HG03457 (cell line): ENCODE data around the gene TRANK1.

Source experiments
- ATAC-seq: cut with Tn5 transposase; IDR thresholded peaks from one replicate; pipeline ENCODE4 v1.9.1; 2021; ENCODE audit warnings: moderate number of reproducible peaks; ENCODE audit not compliant: unreplicated experiment

The TRANK1 gene

DNA sequence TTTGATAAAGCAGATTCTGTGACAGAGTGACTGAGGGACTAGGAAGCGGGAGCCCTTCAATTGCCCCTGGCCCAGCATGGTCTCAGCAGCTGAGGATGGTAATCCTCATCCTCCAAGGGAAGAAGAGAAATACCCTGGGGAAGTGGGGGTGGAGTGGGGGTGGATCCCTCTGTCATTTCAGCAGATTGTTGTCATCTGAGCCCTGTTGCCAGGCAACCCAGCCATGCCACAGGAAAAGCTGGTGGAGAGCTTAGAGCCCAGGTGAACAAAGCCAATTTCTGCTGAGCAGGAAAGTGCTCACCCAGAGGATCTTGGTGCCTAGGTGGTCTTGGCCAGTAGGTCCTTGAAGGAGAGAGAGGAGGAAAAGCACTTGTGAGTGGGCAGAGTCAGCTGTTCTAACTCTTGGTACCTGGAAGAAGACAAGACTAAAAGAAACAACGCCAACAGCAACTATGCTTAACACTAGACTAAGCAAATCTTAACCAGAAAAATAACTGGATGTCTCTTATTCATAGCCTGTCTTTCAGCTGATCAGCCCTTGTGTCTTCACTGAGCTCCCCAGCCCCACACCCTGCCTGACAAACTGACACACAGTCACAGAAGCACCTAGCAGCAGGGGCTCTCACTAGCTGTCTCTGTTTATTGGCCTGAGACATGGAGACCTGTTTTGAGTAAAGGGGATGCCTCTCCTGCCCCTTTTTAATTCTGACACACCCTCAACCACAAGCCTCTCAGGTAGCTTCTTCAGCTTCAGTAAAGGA, 140.4 kb downstream of the TRANK1 start:
- ATAC-seq, result no peak

DNA sequence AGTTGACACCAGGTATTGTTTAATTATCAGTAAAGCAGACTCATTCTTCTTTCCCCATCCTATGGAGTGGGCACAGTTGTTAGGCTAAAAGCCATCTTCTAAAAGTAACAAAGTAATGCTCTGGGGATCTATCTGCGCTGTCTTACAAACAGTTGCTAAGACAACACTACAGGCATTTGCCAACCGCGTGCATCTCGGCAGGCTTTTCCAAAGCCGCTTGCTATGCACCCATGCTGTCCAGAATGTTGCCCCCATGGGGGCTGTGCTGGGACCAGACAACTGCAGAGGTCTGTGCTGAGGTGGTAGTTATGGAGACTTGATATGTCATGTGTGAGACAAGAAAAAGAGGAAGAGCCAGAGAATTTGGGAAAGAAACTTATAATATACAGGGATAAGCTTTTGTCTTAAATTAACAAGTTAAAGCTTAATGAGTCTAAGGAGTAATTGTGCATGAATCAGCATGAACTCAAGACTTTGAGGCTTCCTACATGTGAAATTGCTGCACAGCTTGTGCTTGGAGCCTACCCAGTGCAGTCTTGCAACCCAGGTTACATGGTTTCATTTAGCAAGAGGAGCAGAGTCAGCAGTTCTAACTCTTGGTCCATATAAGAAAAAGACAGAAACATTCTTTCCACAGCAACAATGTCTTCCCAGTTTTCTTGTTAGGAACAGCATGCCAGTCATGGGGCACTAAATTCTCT, 141.6 kb downstream of the TRANK1 start:
- ATAC-seq, result no peak

DNA sequence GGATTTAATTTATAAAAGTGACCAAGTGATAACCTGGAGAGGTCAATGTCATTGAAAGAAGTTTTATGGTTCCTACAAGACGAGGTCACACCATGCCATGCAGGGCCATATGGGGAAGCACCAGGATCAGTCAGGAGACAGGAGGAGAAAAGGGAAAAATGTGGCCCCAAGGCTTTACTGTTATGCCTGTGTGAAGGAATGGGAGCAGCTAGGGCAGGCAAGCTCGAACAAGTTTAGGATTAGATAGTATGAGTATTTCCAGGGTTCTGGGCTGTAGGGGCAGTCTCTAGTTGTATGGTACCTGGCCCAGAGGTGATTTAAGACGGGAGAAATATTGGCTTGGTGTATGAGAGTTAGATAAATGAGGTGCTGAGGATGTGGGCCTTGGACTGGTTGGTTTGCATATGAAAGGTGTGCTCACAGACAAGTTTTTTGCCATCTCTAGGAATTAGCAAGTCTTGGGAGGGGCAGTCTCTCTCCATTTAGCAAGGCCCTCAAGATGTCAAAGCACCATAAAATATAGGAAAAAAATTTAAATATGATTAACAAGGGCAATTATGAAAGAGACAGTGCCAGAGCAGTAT, 144.2 kb downstream of the TRANK1 start:
- no peak for ATAC-seq

DNA sequence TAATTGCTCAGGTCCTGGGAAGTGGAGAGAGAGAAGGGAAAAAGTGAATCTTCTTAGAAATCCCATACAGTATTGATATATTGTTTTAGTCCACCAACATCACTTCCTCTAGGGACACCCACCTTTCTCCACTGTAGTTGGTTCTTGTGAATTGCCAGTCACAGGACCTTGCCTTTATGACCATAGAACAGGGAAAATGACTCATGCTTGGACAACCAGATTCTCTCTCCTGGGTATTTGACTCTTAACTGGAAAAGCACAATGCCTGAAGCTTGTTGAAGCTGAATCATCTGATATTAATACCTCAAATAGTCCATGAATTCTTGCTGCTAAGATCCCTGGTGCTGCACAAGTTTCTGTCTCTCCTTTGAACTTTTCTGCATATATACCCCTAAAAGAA, 148.0 kb downstream of the TRANK1 start:
- ATAC-seq, result no peak

DNA sequence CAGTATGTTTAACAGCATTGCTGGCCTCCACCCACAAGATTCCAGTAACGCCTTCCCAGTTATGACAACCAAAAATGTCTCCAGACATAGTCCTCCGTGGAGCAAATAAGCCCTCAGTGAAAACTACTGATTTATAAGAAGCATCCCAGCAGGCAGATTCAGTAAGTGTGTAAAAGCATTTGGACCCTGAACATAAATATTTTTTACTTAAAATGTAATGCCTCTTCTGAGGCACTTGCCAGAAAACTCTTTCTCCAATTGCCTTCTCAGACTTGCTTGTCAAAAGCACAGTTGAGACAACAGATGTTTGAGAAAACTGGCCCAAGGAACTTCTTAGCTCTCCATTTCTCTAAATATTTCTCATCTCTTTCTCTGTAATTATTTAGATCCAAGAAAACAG, 148.7 kb downstream of the TRANK1 start:
- no peak for ATAC-seq

DNA sequence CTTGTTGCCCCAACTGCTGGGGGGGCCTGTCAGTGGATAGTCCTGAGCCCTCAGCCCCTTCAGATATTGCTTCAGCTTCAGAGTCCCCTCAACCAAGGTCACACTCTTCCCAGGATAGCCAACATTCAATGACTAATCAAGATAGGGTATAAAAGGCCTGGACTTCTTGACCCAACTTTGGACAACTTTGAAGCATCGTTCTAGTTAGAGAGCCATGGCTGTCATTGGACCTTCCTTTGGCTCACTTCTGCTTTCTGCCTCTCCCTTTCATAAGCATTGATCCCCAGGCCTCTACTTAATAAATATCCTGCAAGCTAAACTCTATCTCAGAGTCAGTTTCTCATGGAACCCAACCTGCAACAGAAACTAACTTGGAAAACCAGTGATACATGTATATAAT, 149.2 kb downstream of the TRANK1 start:
- ATAC-seq, result no peak

DNA sequence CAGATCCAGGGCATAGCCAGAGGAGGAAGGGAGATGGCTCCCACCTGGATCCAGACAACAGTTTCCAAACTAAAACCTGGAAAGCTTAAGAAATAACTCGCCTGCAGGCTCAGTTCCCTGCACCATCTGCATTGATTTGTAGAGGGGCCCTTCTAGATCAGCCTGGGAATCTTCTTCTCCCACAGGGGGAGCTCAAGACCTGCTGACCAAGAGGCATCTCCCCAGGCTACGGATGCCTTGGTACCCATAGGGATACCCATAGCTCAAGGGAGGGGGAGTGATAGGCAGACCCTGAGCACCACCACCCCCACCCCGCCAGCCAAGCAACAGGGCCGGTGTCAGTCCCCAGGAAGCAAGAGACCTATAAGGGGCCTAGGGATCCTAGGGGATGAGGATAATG, 152.5 kb downstream of the TRANK1 start:
- no peak for ATAC-seq

DNA sequence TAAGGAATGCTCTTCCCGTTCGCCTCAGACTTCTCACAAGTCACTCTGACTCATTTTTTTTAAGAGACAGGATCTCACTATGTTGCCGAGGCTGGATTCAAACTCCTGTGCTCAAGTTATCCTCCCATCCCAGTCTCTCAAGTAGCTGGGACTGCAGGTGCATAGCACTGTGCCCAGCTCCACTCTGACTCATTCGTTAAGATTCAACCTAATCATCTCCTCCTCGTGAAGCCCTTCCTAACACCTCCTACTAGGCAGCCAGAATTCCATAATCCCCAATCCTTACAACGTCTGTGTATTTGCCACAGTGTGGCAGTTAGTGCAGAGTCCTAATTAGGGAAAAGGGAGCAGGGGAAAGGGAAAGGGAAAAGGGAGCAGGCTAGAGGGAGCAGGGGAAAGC, 154.1 kb downstream of the TRANK1 start:
- no peak for ATAC-seq

DNA sequence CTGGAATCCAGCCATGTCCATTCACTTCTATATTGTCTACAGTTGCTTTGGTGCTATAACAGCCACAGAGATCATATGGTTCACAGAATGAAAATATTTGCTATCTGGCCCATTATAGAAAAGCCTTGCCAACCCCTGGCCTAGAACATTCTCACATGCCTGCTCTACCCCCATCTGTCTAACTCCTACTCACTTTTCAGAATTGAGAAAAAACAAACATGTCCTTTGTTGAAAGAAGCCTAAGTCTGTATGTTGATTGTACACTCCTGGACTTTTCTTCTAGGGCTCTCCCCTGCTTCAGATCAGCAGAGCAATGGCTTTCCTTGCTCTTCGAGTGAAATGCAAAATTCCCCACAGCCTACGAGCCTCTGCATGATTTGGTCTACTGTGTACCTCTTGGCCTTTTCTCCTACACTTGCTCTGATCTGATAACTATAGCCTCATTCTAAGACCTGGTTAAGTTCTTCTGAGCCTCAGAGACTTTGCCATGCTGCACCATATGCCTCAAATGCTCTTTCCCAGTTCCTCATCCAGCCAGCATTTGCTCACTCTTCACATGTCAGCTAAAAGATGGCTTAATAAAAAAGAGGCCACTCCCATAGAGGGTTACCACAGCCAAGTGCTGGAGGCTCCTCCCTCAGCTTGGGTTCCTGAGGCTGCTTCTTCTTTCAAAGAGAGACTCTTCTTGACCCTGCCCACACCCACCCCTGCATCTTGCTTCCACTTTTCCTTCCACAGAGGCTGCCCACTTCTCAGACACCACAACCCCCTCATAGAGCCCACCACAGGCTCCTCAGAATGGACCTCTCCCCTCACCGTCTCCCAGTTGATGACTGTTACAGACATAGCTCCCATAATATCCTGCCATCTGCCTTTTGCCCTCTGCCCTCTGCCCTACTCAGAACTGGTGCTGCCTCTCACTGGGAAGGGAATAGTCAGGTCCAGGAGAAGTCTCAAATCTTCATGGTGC, 157.6 kb downstream of the TRANK1 start:
- ATAC-seq, result no peak

DNA sequence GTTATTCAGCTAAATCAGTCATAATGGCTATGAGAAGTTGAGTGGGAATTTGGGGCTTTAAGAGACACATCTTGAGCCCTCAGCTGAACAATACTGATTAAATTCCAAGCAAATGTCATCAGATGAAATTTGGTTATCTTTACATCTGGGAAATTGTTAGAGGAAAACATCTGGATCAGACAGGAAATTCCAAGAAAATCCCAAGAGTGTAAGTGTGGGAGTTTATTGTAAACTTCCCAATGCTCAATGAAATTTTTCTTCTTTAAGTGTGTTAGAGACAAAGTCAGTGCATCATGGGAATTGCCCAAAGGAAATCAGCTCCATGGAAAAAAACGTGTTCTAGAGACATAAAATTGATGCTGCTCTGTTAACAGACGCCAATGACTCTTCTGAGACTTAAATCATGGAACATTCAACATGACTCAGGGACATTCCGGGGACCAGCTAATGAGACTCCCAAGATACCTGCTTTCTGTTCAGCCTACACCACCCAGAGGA, 160.7 kb downstream of the TRANK1 start:
- ATAC-seq, result no peak

DNA sequence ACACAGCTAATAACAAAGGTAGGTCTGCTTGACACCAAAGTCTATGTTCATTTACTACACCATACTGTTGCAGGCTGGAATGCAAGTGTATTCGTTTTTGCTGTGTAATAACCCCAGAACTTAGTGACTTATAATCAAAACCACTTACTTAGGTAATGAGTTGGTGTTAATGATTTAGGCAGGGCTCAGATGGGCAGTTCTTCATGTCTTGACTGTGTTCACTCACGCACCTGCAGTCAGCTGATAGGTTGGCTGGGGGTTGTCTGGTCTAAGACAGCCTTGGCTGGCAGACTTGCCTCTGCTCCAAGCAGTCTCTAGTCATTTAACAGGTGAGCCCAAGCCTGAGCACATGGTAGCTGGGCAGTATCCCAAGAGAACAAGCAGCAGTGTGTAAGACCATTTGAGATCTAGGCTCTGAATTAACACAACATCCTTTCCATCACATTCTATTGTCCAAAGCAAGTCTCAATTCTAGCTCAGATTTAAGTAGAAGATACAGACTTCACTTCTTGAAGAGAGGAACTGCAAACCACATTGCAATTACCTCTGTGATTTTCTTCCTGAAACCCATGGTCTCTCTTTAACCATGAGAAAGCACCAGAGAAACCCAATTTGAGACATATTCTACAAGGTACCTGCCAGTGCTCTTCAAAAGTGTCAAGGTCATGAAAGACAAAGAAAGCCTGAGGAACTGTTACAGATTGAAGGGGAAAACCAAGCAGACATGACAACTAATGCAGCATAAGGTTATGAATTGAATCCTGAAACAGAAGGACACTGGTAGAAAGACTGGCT, 167.2 kb downstream of the TRANK1 start:
- ATAC-seq, result peak; percentile 89
